GM12878 (cell line): ENCODE data around the gene STARD4. TPM values are rescaled to one million over a fixed set of nuclear protein-coding genes. Genes with fewer than 3 reads are reported as not detected.

ENCODE experiments used
- ATAC-seq: fragments of 200-7000 bp; cut with Tn5 transposase; 3 replicates; pipeline ENCODE4 v1.9.1; 2020; ENCODE audit warnings: mild to moderate bottlenecking, moderate library complexity
- BruUV-seq: library from RNA; stranded (reverse); fragments of 400-500 nt; replicated peaks from 2 replicates; lab custom pipeline; 2021; lab: Mats Ljungman, UMichigan
- CTCF ChIA-PET: fragments of 300-600 bp; sonication (Branson Sonifier 250); formaldehyde crosslinking; extraction: SDS; loops from one replicate; lab custom pipeline; 2021; ENCODE audit warnings: inconsistent platforms; lab: Yijun Ruan, JAX
- POLR2A ChIA-PET: fragments of 350-600 bp; formaldehyde crosslinking; extraction: SDS; loops from one replicate; lab custom pipeline; 2021; ENCODE audit warnings: inconsistent platforms; lab: Charles Lee
- RAD21 ChIA-PET: fragments of 300-600 bp; sonication (Branson Sonifier 250); formaldehyde crosslinking; loops from one replicate; lab custom pipeline; 2023; ENCODE audit warnings: antibody characterized with exemption; ENCODE audit not compliant: unreplicated experiment; lab: Charles Lee
- SMC1A ChIA-PET: fragments of 300-600 bp; sonication (Branson Sonifier 250); formaldehyde crosslinking; loops from one replicate; lab custom pipeline; 2023; ENCODE audit not compliant: unreplicated experiment, uncharacterized antibody; lab: Charles Lee
- DNase-seq: peaks from one replicate; pipeline ENCODE4 v3.0.0-alpha.2; 2011; ENCODE audit warnings: low read depth, low spot score
- FAIRE-seq: peaks from 3 replicates; lab custom pipeline; 2011; peaks lifted over from hg19 to GRCh38; lab: Jason Lieb, UNC
- H2AFZ ChIP-seq: 2 replicates; pipeline ENCODE4 v1.6.0; 2011; ENCODE audit warnings: low read depth, low read length, control low read depth; ENCODE audit not compliant: control insufficient read depth
- H3K27ac ChIP-seq: 2 replicates; pipeline ENCODE4 v1.5.1; 2011; ENCODE audit warnings: control low read depth; ENCODE audit not compliant: control insufficient read depth, insufficient read depth
- H3K27me3 ChIP-seq, 2 experiments: replicated peaks in 1 of 2; 2 replicates each; pipeline versions ENCODE4 v1.6.0 to v1.6.1; 2011; ENCODE audit warnings: low read length in 1 of 2; ENCODE audit not compliant: control insufficient read depth in 2 of 2, insufficient read depth in 2 of 2
- H3K36me3 ChIP-seq, 2 experiments: 2 replicates each; pipeline ENCODE4 v1.5.1; 2011; ENCODE audit warnings: low read length in 1 of 2; ENCODE audit not compliant: control insufficient read depth in 2 of 2, insufficient read depth in 2 of 2
- H3K4me1 ChIP-seq: 2 replicates; pipeline ENCODE4 v1.6.1; 2011; ENCODE audit warnings: mild to moderate bottlenecking, low read length, moderate library complexity, mixed read lengths; ENCODE audit not compliant: control insufficient read depth, insufficient read depth
- H3K4me2 ChIP-seq: 2 replicates; pipeline ENCODE4 v1.6.0; 2011; ENCODE audit warnings: control low read depth; ENCODE audit not compliant: control insufficient read depth, insufficient read depth
- H3K4me3 ChIP-seq: fragments of 200-600 bp; sonication (generic); 2 replicates; pipeline ENCODE4 v1.5.1; 2016
- H3K79me2 ChIP-seq: 2 replicates; pipeline ENCODE4 v1.6.0; 2011; ENCODE audit warnings: low read length; ENCODE audit not compliant: control insufficient read depth, insufficient read depth
- H3K9ac ChIP-seq: 2 replicates; pipeline ENCODE4 v1.8.0; 2011; ENCODE audit warnings: low read length, control low read depth, mixed read lengths; ENCODE audit not compliant: control insufficient read depth, insufficient read depth
- H3K9me3 ChIP-seq: replicated peaks from 3 replicates; pipeline ENCODE4 v1.5.1; 2011; ENCODE audit warnings: mild to moderate bottlenecking, low read length; ENCODE audit not compliant: control insufficient read depth, insufficient read depth
- H4K20me1 ChIP-seq: 2 replicates; pipeline ENCODE4 v1.6.0; 2011; ENCODE audit not compliant: control insufficient read depth, insufficient read depth
- CBX5 ChIP-seq: sonication (generic); IDR thresholded peaks from 2 replicates; pipeline ENCODE4 v1.6.1; 2016; ENCODE audit warnings: low read depth, moderate library complexity, mild to moderate bottlenecking, inconsistent platforms
- KDM1A ChIP-seq: fragments of 200-600 bp; sonication (generic); IDR thresholded peaks from 2 replicates; pipeline ENCODE4 v1.6.1; 2016; ENCODE audit warnings: borderline replicate concordance
- MYC ChIP-seq: IDR thresholded peaks from 2 replicates; pipeline ENCODE4 v1.6.1; 2011; ENCODE audit warnings: mild to moderate bottlenecking, low read length, moderate library complexity, inconsistent platforms; ENCODE audit not compliant: insufficient read depth, insufficient replicate concordance, insufficient read length, severe bottlenecking
- NFYB ChIP-seq: IDR thresholded peaks from 2 replicates; pipeline ENCODE4 v1.6.1; 2011; ENCODE audit warnings: low read depth, mild to moderate bottlenecking, low read length, improper control_type of control experiment, moderate library complexity; ENCODE audit not compliant: insufficient read depth
- NRF1 ChIP-seq: conservative IDR thresholded peaks from 2 replicates; pipeline ENCODE4 v1.6.1; 2011; ENCODE audit warnings: mild to moderate bottlenecking, low read depth, low read length, improper control_type of control experiment
- SREBF2 ChIP-seq: IDR thresholded peaks from 2 replicates; pipeline ENCODE4 v1.6.1; 2012; ENCODE audit warnings: mild to moderate bottlenecking, low read length
- WRNIP1 ChIP-seq: IDR thresholded peaks from 2 replicates; pipeline ENCODE4 v1.6.1; 2011; ENCODE audit warnings: low read depth, low read length, improper control_type of control experiment, borderline replicate concordance
- ZNF384 ChIP-seq: IDR thresholded peaks from 2 replicates; pipeline ENCODE4 v1.6.1; 2012; ENCODE audit warnings: low read depth, mild to moderate bottlenecking, low read length, improper control_type of control experiment, borderline replicate concordance
- WGBS: methylation state at CpG from one replicate; pipeline ENCODE4 v1.1.6; 2016; ENCODE audit warnings: low lambda C conversion rate; ENCODE audit not compliant: insufficient replicate concordance, insufficient coverage; ENCODE audit errors: missing lambda C conversion rate; 5-methylcytosine and 5-hydroxymethylcytosine counted together
- in situ Hi-C: fragments of 300-500 bp; cut with MboI; formaldehyde crosslinking; loops from 9 replicates; pipeline ENCODE4 v1.14.3; 2018; ENCODE audit warnings: mixed read lengths
- intact Hi-C: fragments of 100-400 bp; cut with micrococcal nuclease; formaldehyde crosslinking; loops from one replicate; pipeline ENCODE4 v1.14.2; 2022; ENCODE audit not compliant: unreplicated experiment
- polyA plus RNA-seq, 11 experiments: library from polyadenylated mRNA; depleted of rRNA in 4 of 11; unstranded in 6 of 11; stranded (reverse) in 5 of 11; fragments of >200 nt; fragmentation: Nextera tagmentation in 4 of 11; fragmentation: Illumina TruSeq in 1 of 11; extraction: Ambion mirVana in 4 of 11; extraction: Trizol in 1 of 11; gene quantifications; 1 replicate in 1 of 11; 2 replicates in 10 of 11; pipeline versions ENCODE4 v1.2.1 to v1.2.3, GENCODE V29; 2011 to 2016; ENCODE audit warnings: inconsistent platforms in 2 of 11, missing spikeins in 2 of 11, low read depth in 1 of 11
- total RNA-seq, 4 experiments: library from RNA; depleted of rRNA in 3 of 4; stranded (reverse); fragments of >200 nt in 3 of 4; fragmentation: Illumina TruSeq in 1 of 4; extraction: Trizol in 1 of 4; gene quantifications; 2 replicates each; pipeline versions ENCODE4 v1.2.1 to v1.2.3, GENCODE V29; 2013 to 2021

STARD4 gene
- total and polyA plus RNA-seq, 10 of the 15 experiments (the other 5 are each of a cell fraction or from before 2014, with no cell fraction given), result 41.9 to 190 (median 71.6) TPM

DNA sequence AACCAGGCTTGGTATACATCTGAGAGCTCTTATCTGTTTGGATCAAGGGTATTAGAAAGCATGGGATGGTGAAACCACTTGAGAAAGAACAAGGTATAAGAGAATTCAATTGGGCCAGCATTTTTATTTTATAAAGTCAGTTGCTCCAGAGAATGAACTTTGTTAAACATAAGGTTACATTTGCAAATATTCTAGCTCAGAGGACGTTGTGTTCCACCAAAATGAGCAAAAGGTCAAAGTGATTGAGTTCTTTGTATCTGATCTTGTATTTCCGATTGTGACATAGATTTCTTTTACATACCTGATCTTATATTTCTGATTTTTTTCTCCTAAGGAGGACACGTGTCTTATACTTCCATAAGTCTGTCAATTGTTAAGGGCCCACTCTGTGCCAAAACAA, 8.6 kb upstream of the STARD4 start:
- FAIRE-seq, result no peak
- no peak for DNase-seq
- no peaks in the 10 kb centered on the region for H3K79me2 ChIP-seq
- H3K4me1 ChIP-seq, result peaks cover 19% of the 10 kb centered on the region
- intact Hi-C loops, result no loop called here
- H3K4me3 ChIP-seq, result no peak overlapping the region
- BruUV-seq, result no TSS peak
- no peaks in the 10 kb centered on the region; the same call in 2 of the 3 replicates for H3K9me3 ChIP-seq
- RAD21 ChIA-PET, result interaction anchor here (0.7 to 0.9 kb wide), 2 partner anchors 10 to 30 kb away, joined by 3 read pairs; no protein-coding TSS in a partner anchor
- no peak overlapping the region for H3K4me2 ChIP-seq
- CTCF ChIA-PET, result interaction anchor here (0.8 to 7.7 kb wide), 4 partner anchors 11 to 640 kb away, joined by 3 to 80 read pairs (median 3); no protein-coding TSS in a partner anchor
- SMC1A ChIA-PET, result interaction anchor here (0.9 to 1.3 kb wide), 5 partner anchors 9 to 33 kb away, joined by 3 read pairs; no protein-coding TSS in a partner anchor
- in situ Hi-C loops, result loop anchor here (25.0 kb wide), 2 partner anchors 784 to 1441 kb away; partner anchors contain the start of genes SLC25A46 and TMEM232
- no peak for TF ChIP-seq CBX5
- no peak for TF ChIP-seq NRF1
- no peak for TF ChIP-seq SREBF2
- TF ChIP-seq NFYB, result no peak
- no peak for TF ChIP-seq KDM1A
- TF ChIP-seq MYC, result no peak
- TF ChIP-seq WRNIP1, result no peak
- TF ChIP-seq ZNF384, result no peak
- H3K27me3 ChIP-seq, result no peaks in the 10 kb centered on the region
- H4K20me1 ChIP-seq, result no peaks in the 10 kb centered on the region
- no peak overlapping the region for H3K9ac ChIP-seq
- H3K27ac ChIP-seq, result no peak overlapping the region
- no peak for ATAC-seq
- H2AFZ ChIP-seq, result no peak overlapping the region
- no peaks in the 10 kb centered on the region for H3K36me3 ChIP-seq
- POLR2A ChIA-PET, result interaction anchor here (1.2 kb wide), 1 partner anchor 12 kb away, joined by 3 read pairs; no protein-coding TSS in a partner anchor
- 64% methylated on average over 3 of the region's 3 CpGs for WGBS
